ENCODE data around the gene GRIA1. TPM values are rescaled to one million over a fixed set of nuclear protein-coding genes. Genes with fewer than 3 reads are reported as not detected.

The GRIA1 gene
- total RNA-seq, 2 experiments from 2014 or later: not detected

DNA sequence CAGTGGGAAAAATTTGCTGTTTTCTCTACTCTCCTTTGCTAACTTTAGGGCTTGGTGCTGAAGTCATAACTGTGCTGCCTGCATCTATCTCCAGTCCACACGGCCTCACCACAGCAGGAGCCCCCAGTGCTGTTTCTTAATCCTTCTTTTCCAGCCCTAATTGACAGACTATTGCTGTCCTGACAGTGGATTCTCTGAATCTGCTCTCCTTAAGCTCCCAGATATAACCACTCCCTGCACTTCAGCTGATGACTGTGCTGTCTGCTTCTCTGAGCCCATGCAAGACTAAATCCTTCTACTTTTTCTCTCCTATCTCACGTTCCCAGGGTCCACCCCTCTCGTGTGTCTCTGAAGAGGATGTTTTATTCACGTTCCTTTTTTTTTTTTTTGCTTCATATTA is 19.7 kb upstream of the GRIA1 start:
- DNase-seq: no peak
- Mint-ChIP-seq H3K9me3 (peaks cover 6% of the 10 kb centered on the region), H3K36me3 (ENCODE audit: low read depth) (no peaks in the 10 kb centered on the region), H3K27ac (no peak overlapping the region), H3K27me3 (ENCODE audit: low read depth) (peaks cover 2% of the 10 kb centered on the region), H3K4me3 (no peak overlapping the region), H3K4me1 (ENCODE audit: low read depth) (no peaks in the 10 kb centered on the region)
- CTCF ChIA-PET: no interaction called here
- intact Hi-C loops (cut with micrococcal nuclease): no loop called here

DNA sequence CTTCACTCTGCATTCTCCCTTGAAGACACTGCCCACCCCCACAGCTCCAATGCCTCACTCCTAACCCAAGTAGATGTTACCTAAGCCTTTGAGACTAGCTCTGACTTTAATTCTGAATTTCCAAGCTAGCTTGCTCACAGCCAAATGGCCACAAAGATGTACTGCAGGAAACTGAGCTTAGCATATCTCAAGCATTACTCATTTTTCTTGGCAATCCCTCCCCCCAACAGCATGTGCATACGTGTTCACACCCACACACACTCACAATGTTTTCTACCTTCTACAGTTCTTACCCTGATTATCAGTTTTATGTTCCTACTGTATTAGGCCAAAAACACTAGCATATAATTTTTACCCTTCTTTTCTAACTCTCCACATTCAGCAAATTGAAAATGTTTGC is 13.7 kb upstream of the GRIA1 start:
- intact Hi-C loops (cut with micrococcal nuclease): no loop called here
- H3K4me3 Mint-ChIP-seq: no peak overlapping the region
- H3K4me1 Mint-ChIP-seq (ENCODE audit: low read depth): no peaks in the 10 kb centered on the region
- DNase-seq: no peak
- CTCF ChIA-PET: no interaction called here
- peaks cover 3% of the 10 kb centered on the region for H3K9me3 Mint-ChIP-seq
- H3K27me3 Mint-ChIP-seq (ENCODE audit: low read depth): peaks cover 5% of the 10 kb centered on the region
- H3K36me3 Mint-ChIP-seq (ENCODE audit: low read depth): no peaks in the 10 kb centered on the region
- no peak overlapping the region for H3K27ac Mint-ChIP-seq

DNA sequence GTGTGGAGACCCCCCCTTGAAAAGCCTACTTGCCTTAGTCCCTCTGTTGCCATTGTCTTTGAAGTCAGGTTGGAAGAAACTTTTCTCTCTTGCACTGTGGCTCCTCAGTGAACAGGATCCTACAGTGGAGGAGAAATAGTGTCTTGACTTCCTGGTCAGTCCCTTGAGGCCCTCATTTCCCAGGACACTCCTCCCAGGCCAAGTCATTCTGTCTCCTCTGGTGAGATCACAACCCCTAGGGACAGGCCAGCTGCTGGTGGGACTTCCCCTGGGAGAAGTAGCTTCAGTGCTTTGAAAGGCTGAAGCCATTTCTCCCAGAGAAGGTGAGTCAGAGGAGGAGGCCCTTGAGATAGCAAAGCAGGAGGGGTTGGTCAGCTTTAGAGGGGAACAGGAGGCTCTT is 10.1 kb upstream of the GRIA1 start:
- Mint-ChIP-seq H3K4me1 (ENCODE audit: low read depth) (no peaks in the 10 kb centered on the region), H3K4me3 (no peak overlapping the region), H3K36me3 (ENCODE audit: low read depth) (no peaks in the 10 kb centered on the region), H3K9me3 (no peaks in the 10 kb centered on the region), H3K27me3 (ENCODE audit: low read depth) (peaks cover 10% of the 10 kb centered on the region), H3K27ac (no peak overlapping the region)
- intact Hi-C loops (cut with micrococcal nuclease): no loop called here
- DNase-seq: peak; percentile 8
- CTCF ChIA-PET: interaction anchor here (1.2 kb wide), 1 partner anchor 10 kb away, joined by 3 read pairs; the partner anchor contains the start of gene GRIA1

DNA sequence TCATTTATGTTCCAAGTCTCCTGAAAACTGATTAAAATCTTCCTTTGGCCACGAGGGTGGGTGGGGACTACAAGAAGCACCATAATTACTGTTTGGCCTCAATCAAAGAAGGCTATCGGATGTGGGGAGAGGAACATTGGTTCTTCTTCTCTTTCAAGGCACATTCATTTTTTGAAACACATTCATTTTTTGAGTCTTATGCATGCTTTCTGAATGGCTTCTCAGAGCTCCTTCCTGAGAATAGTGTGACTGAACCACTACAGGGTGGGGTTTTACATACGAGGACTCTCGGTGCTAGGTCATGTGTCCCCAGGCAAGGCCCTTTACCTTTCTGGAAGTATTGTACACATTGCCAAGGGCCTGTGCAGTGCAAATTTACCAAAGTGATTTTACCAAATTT is 7.0 kb upstream of the GRIA1 start:
- H3K9me3 Mint-ChIP-seq: no peaks in the 10 kb centered on the region
- H3K27ac Mint-ChIP-seq: no peak overlapping the region
- intact Hi-C loops (cut with micrococcal nuclease): no loop called here
- CTCF ChIA-PET: no interaction called here
- no peak for DNase-seq
- H3K36me3 Mint-ChIP-seq (ENCODE audit: low read depth): no peaks in the 10 kb centered on the region
- no peaks in the 10 kb centered on the region for H3K4me1 Mint-ChIP-seq (ENCODE audit: low read depth)
- peaks cover 6% of the 10 kb centered on the region for H3K27me3 Mint-ChIP-seq (ENCODE audit: low read depth)
- H3K4me3 Mint-ChIP-seq: no peak overlapping the region

DNA sequence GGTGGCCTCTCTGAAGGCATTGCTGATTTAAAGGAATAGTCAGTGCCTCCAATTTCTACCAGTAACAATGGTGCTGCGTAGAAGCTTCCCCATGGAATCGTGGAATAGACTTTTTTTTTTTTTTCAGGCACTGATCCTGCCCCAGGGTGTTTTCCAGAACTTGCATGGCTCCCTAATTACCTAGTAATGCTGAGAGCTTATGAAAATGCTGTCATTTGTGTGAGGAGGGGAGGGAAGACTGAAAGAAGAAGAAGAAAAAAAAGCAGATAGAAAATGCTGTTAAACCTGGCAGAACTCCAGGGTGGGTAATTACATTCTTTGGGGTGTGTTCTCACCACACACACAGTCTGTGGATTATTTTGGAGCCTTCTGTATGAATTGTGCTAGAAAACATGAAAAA is 4.8 kb upstream of the GRIA1 start:
- peaks cover 18% of the 10 kb centered on the region for H3K27me3 Mint-ChIP-seq (ENCODE audit: low read depth)
- H3K27ac Mint-ChIP-seq: no peak overlapping the region
- intact Hi-C loops (cut with micrococcal nuclease): no loop called here
- no peak for DNase-seq
- H3K4me3 Mint-ChIP-seq: no peak overlapping the region
- no peaks in the 10 kb centered on the region for H3K9me3 Mint-ChIP-seq
- CTCF ChIA-PET: no interaction called here
- no peaks in the 10 kb centered on the region for H3K4me1 Mint-ChIP-seq (ENCODE audit: low read depth)
- H3K36me3 Mint-ChIP-seq (ENCODE audit: low read depth): no peaks in the 10 kb centered on the region

DNA sequence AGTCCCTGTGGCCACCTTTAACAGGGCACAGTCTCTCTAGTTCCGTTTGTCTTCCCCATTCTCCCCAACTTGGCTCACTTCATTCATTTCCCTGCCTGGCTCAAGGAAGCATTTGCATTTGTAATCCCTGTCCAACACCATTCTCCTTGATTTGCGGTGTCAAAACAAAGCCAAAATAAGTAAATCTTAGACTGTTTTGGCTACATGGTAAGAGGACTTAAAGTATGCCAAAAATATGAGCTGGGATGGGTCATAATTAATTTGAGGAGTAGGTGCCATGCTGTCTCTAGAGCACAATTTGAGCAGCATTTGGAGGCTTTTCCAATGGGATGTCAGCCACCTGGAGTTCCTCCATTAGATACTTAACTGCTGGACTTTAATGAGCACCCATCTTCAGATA is 3.7 kb upstream of the GRIA1 start:
- CTCF ChIA-PET: no interaction called here
- H3K4me3 Mint-ChIP-seq: no peak overlapping the region
- intact Hi-C loops (cut with micrococcal nuclease): no loop called here

DNA sequence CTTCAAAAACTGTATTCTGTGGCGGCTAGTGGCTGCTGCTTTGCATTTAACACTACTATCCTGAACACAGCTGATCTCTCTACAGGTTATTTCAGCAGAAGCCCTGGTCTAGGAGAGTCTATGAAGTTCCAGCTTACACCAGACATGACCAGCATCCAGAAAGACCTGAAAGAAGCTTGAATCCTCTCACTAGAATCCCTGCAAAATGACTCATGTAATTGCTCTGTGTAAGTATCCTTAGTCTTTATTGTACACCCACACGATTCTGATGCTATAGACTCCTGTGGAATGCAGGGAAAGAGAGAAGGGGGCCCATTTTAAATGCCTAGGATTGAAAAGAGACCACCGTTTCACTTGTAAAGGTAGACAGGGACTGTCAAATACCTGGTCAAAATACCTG is 859 bp upstream of the GRIA1 start:
- Mint-ChIP-seq H3K4me1 (ENCODE audit: low read depth) (no peaks in the 10 kb centered on the region), H3K27ac (no peak overlapping the region), H3K36me3 (ENCODE audit: low read depth) (no peaks in the 10 kb centered on the region), H3K4me3 (no peak overlapping the region), H3K9me3 (no peaks in the 10 kb centered on the region), H3K27me3 (ENCODE audit: low read depth) (peaks cover 35% of the 10 kb centered on the region)
- CTCF ChIA-PET: interaction anchor here (0.5 to 1.1 kb wide), 2 partner anchors 9 to 409 kb away, joined by 3 to 6 read pairs; no protein-coding TSS in a partner anchor
- no peak for DNase-seq
- intact Hi-C loops (cut with micrococcal nuclease): no loop called here

More for the DNA sequence above, 3.7 kb upstream of the GRIA1 start:
- peaks cover 27% of the 10 kb centered on the region for H3K27me3 Mint-ChIP-seq (ENCODE audit: low read depth)
- no peaks in the 10 kb centered on the region for H3K9me3 Mint-ChIP-seq
- H3K4me1 Mint-ChIP-seq (ENCODE audit: low read depth): no peaks in the 10 kb centered on the region
- H3K36me3 Mint-ChIP-seq (ENCODE audit: low read depth): no peaks in the 10 kb centered on the region
- DNase-seq: no peak
- H3K27ac Mint-ChIP-seq: no peak overlapping the region

DNA sequence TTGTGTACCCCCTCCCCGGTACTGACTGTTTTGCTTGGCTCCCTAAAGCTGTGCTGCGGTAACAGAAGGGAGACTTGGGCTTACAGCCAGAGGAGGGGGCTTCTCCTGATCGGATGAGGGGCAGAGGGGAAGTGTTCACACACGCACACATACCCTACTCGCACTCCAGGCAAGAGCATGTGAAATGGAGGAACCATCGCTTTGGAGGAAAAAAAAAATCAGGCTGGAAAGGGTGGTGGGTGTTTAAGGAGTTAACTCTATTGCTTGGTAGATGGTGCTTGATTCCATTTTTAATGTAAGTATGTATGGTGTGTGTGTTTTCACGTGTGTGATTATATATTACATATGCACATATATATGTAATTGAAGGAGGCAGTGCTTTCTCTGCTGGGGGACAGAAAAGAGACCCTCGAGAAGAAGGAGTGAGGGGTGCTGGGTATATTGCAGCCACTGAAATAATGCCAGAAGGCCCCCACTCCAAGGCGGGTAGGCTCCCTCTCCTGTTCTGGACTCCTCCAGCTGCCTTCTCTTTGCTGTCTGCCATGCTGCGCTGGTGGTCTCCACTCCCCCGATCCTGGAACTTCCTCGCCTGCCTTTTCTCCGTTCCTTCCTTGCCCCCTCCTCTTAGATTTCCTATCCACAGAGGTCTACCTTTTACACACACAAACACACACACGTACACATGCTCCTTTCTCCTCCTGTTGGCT is 721 bp downstream of the GRIA1 start:
- H3K4me1 Mint-ChIP-seq (ENCODE audit: low read depth): no peaks in the 10 kb centered on the region
- intact Hi-C loops (cut with micrococcal nuclease): no loop called here
- no peak overlapping the region for H3K4me3 Mint-ChIP-seq
- H3K9me3 Mint-ChIP-seq: no peaks in the 10 kb centered on the region
- DNase-seq: no peak
- no peak overlapping the region for H3K27ac Mint-ChIP-seq
- no peaks in the 10 kb centered on the region for H3K36me3 Mint-ChIP-seq (ENCODE audit: low read depth)
- H3K27me3 Mint-ChIP-seq (ENCODE audit: low read depth): peaks cover 31% of the 10 kb centered on the region
- CTCF ChIA-PET: no interaction called here

DNA sequence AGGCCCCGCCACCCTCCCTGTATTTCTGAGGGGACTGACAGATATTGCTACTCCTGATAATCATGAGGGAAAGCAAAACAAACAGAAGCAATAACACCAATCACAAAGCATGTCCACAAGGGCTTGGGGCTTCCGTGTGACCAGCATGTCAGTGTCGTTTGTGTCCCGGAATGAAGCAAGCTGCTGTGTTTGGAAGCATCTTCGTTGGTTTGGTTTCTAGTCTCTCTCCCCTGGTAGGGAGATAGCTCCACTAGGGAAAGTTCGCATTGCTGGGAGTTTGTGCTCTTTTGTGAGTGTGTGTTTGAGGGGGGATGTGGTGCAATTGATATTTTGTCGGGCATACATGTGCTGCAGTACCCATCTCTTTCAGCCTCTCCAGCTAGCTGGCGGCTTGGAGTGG is 1.4 kb downstream of the GRIA1 start:
- no peak overlapping the region for H3K4me3 Mint-ChIP-seq
- H3K27me3 Mint-ChIP-seq (ENCODE audit: low read depth): peaks cover 31% of the 10 kb centered on the region
- no peaks in the 10 kb centered on the region for H3K36me3 Mint-ChIP-seq (ENCODE audit: low read depth)
- no peak overlapping the region for H3K27ac Mint-ChIP-seq
- intact Hi-C loops (cut with micrococcal nuclease): no loop called here
- no peaks in the 10 kb centered on the region for H3K9me3 Mint-ChIP-seq
- no peaks in the 10 kb centered on the region for H3K4me1 Mint-ChIP-seq (ENCODE audit: low read depth)
- no peak for DNase-seq
- CTCF ChIA-PET: interaction anchor here (0.6 kb wide), 1 partner anchor 118 kb away, joined by 3 read pairs; no protein-coding TSS in a partner anchor

DNA sequence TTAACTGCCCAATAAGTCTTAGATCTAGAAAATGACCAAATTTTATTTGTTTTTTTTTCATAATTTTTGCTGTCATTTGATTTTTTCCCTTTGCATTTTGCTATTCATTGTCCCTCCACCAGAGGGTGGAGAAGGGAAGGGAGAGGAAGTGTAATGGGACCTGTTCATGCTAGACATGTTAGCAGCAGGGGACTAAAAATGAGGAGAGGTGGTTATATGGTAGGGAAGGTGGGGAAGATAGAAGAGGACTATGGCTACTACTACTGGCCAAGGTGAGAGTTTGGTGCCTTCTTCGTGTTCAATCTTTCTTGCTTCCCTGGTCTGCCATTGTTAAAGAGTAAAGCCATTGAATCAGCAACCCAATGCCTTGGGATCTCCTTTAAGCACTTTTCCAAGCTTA is 6.4 kb downstream of the GRIA1 start:
- H3K4me1 Mint-ChIP-seq (ENCODE audit: low read depth): no peaks in the 10 kb centered on the region
- no peak overlapping the region for H3K4me3 Mint-ChIP-seq

DNA sequence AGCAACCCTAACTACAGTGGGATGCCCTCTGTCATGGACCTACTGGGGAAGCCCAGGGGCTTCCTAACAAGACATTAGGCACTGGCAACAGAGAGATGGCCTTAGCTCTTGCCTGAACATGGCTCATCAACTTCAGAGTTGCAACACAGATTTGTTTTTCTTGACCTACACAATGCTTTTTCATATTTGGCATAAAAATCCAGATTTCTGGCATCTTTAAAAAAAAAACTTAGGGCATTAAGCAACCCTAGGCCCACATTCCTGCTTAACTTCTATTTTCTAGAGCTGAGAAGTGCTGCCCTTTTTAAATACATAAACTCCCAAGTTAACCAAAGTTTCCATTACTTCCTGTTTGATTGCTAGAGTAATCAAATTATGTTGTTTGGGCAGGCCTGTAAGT is 8.0 kb downstream of the GRIA1 start:
- H3K27me3 Mint-ChIP-seq (ENCODE audit: low read depth): peaks cover 2% of the 10 kb centered on the region
- no peaks in the 10 kb centered on the region for H3K9me3 Mint-ChIP-seq
- CTCF ChIA-PET: no interaction called here
- H3K27ac Mint-ChIP-seq: no peak overlapping the region
- no peak overlapping the region for H3K4me3 Mint-ChIP-seq
- DNase-seq: no peak
- H3K36me3 Mint-ChIP-seq (ENCODE audit: low read depth): no peaks in the 10 kb centered on the region
- intact Hi-C loops (cut with micrococcal nuclease): no loop called here
- no peaks in the 10 kb centered on the region for H3K4me1 Mint-ChIP-seq (ENCODE audit: low read depth)

More for the DNA sequence above, 6.4 kb downstream of the GRIA1 start:
- intact Hi-C loops (cut with micrococcal nuclease): loop anchor here (1.0 kb wide), 1 partner anchor 468 kb away; no protein-coding TSS in a partner anchor
- no peak overlapping the region for H3K27ac Mint-ChIP-seq
- H3K9me3 Mint-ChIP-seq: no peaks in the 10 kb centered on the region
- no peak for DNase-seq
- H3K27me3 Mint-ChIP-seq (ENCODE audit: low read depth): peaks cover 9% of the 10 kb centered on the region
- H3K36me3 Mint-ChIP-seq (ENCODE audit: low read depth): no peaks in the 10 kb centered on the region
- CTCF ChIA-PET: interaction anchor here (0.7 kb wide), 1 partner anchor 50 kb away, joined by 3 read pairs; no protein-coding TSS in a partner anchor

DNA sequence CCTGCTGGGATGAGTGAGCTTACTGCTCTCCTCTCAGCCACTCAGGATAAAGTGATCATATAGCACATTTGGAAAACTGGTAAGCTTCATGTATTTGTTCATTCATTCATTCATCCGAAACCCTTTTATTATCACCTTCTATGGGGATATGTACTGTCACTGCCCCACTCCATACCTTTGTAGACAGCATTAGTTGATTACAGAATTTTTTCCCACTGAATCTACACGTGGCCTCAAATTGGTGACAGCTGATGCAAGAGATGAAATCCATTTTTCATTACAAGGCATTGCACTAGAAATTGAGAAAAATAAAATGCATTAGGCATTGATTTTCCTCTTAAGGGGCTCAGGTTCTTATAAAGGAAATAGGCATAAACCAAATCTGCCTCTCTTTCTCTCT is 9.7 kb downstream of the GRIA1 start:
- intact Hi-C loops (cut with micrococcal nuclease): no loop called here
- no peaks in the 10 kb centered on the region for H3K36me3 Mint-ChIP-seq (ENCODE audit: low read depth)
- H3K27ac Mint-ChIP-seq: no peak overlapping the region
- CTCF ChIA-PET: no interaction called here
- DNase-seq: no peak
- H3K4me1 Mint-ChIP-seq (ENCODE audit: low read depth): no peaks in the 10 kb centered on the region
- H3K27me3 Mint-ChIP-seq (ENCODE audit: low read depth): no peaks in the 10 kb centered on the region
- H3K4me3 Mint-ChIP-seq: no peak overlapping the region
- H3K9me3 Mint-ChIP-seq: no peaks in the 10 kb centered on the region

DNA sequence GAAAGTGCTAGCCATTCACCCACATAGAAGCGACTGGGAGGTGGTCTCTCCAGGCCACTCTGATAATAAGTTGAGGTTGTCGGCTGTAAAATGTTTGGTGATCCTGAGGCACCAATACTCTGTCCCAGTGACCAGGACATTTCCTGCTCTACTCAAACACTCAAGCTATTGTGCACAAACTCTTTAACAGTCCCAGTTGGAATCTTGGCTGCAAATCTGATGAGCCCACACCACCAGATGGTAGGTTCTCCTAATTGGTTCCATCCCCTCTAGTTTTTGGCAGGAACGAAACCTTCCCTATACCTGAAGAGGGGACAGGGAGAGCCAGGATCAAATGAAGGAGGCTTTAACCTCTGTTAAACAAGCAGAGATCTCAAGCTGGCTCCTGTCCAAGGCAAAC is 14.3 kb downstream of the GRIA1 start:
- DNase-seq: no peak
- intact Hi-C loops (cut with micrococcal nuclease): no loop called here
- H3K9me3 Mint-ChIP-seq: no peaks in the 10 kb centered on the region
- H3K4me1 Mint-ChIP-seq (ENCODE audit: low read depth): no peaks in the 10 kb centered on the region
- H3K4me3 Mint-ChIP-seq: no peak overlapping the region
- H3K27ac Mint-ChIP-seq: no peak overlapping the region
- CTCF ChIA-PET: no interaction called here
- no peaks in the 10 kb centered on the region for H3K36me3 Mint-ChIP-seq (ENCODE audit: low read depth)
- peaks cover 2% of the 10 kb centered on the region for H3K27me3 Mint-ChIP-seq (ENCODE audit: low read depth)

Data from activated naive CD4-positive, alpha-beta T cell treated with anti-CD3 and anti-CD28 coated beads for 36 hours (primary cell).